T-helper 1 cell treated with Interleukin-12 subunit alpha and Interleukin-12 subunit beta and Interleukin-4 antibody, amounts not matched to agents 30 μg/mL and 1 μg/mL, for 36 hours (primary cell): ENCODE data around the gene NAALADL2.
"Not testable (repeated sequence)": the region's sequence is repeated elsewhere in the genome, so short reads cannot be mapped to it uniquely, and the experiment has no call there.

Source experiments
- H3K27ac Mint-ChIP-seq: one replicate; pipeline ENCODE4 v1.8.0; 2021; ENCODE audit warnings: mild to moderate bottlenecking, mixed read lengths
- H3K27me3 Mint-ChIP-seq: one replicate; pipeline ENCODE4 v1.8.0; 2021; ENCODE audit warnings: low read depth, mixed read lengths
- H3K36me3 Mint-ChIP-seq: one replicate; pipeline ENCODE4 v1.8.0; 2021; ENCODE audit warnings: low read depth, mixed read lengths
- H3K4me1 Mint-ChIP-seq: one replicate; pipeline ENCODE4 v1.8.0; 2021; ENCODE audit warnings: low read depth, mixed read lengths
- H3K4me3 Mint-ChIP-seq: one replicate; pipeline ENCODE4 v1.8.0; 2021; ENCODE audit warnings: mild to moderate bottlenecking, moderate library complexity, mixed read lengths
- H3K9me3 Mint-ChIP-seq: one replicate; pipeline ENCODE4 v1.8.0; 2021; ENCODE audit warnings: mixed read lengths

The NAALADL2 gene

DNA sequence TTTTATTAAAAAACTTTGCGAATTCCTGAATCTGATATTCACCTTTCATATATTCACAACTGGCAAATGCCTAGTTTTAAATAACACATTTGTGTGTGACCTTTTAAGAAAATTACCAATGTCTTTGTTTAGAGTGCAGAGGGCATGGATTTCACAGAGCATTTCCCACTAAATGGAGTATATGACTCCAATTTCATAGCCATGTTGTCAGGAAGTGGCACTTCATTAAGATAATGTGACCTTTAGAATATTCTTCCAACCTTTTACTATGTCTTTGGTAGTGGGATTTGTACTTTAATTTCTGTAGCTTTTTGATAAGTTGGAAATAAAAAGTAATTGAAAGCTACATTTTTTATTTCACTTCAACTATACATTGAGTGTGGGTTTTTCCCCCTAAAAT is 188.7 kb downstream of the NAALADL2 start:
- H3K4me3 Mint-ChIP-seq: no peak overlapping the region
- H3K9me3 Mint-ChIP-seq: peaks cover 4% of the 10 kb centered on the region
- H3K36me3 Mint-ChIP-seq: no peaks in the 10 kb centered on the region
- H3K27me3 Mint-ChIP-seq: no peaks in the 10 kb centered on the region
- no peaks in the 10 kb centered on the region for H3K4me1 Mint-ChIP-seq
- H3K27ac Mint-ChIP-seq: no peak overlapping the region

GRCh38 chr3:175057401-175057800 is 198.3 kb downstream of the NAALADL2 start:
- Mint-ChIP-seq H3K4me1 (no peaks in the 10 kb centered on the region), H3K27me3 (no peaks in the 10 kb centered on the region), H3K27ac (no peak overlapping the region), H3K4me3 (no peak overlapping the region), H3K9me3 (peaks cover 19% of the 10 kb centered on the region), H3K36me3 (no peaks in the 10 kb centered on the region)

- Mint-ChIP-seq H3K27ac (no peak overlapping the region), H3K9me3 (peaks cover 17% of the 10 kb centered on the region), H3K4me1 (no peaks in the 10 kb centered on the region), H3K4me3 (no peak overlapping the region), H3K36me3 (no peaks in the 10 kb centered on the region), H3K27me3 (no peaks in the 10 kb centered on the region)
Observed at GRCh38 chr3:175059788-175060187, 200.7 kb downstream of the NAALADL2 start.

GRCh38 chr3:175065497-175065896 is 206.4 kb downstream of the NAALADL2 start:
- H3K36me3 Mint-ChIP-seq: no peaks in the 10 kb centered on the region
- peaks cover 4% of the 10 kb centered on the region for H3K9me3 Mint-ChIP-seq
- H3K4me1 Mint-ChIP-seq: no peaks in the 10 kb centered on the region
- no peak overlapping the region for H3K4me3 Mint-ChIP-seq
- H3K27me3 Mint-ChIP-seq: no peaks in the 10 kb centered on the region
- no peak overlapping the region for H3K27ac Mint-ChIP-seq

DNA sequence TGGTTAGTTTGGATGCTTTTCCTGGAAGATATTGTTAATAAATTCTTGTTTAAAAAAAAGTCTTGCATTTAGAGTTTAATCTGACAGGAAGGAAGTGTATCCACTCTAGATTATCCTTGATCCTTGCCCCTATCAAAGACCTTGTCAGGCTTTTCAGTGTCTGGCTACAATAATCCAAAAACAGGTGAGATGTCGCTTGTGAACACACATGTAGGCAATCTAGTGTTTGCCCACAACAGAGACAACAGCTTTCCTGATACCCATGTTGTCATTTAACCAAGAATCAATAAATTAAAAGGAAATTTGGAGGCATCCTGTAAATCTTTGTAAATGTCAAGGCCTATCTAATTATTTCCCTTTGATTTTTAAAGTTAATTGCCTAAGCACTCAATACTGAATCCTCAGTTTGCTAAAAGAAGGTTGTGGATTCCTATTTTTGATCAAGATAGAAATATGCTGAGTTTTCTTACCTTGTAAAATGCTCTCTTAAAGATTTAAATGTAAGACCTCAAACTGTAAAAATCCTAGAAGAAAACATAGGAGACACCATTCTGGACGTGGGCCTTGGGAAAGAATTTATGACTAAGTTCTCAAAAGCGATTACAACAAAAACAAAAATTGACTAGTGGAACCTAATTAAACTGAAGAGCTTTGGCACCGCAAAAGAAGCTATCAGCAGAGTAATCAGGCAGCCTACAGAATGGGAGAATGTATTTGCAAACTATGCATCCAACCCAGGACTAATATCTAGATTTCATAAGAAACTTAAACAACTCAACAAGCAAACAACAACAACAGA is 207.7 kb downstream of the NAALADL2 start:
- H3K4me1 Mint-ChIP-seq: no peaks in the 10 kb centered on the region
- H3K4me3 Mint-ChIP-seq: no peak overlapping the region
- H3K9me3 Mint-ChIP-seq: peaks cover 4% of the 10 kb centered on the region
- no peaks in the 10 kb centered on the region for H3K27me3 Mint-ChIP-seq
- no peak overlapping the region for H3K27ac Mint-ChIP-seq
- no peaks in the 10 kb centered on the region for H3K36me3 Mint-ChIP-seq

GRCh38 chr3:175068587-175068986 is 209.5 kb downstream of the NAALADL2 start:
- Mint-ChIP-seq H3K36me3 (no peaks in the 10 kb centered on the region), H3K27ac (no peak overlapping the region), H3K4me3 (no peak overlapping the region), H3K4me1 (no peaks in the 10 kb centered on the region), H3K27me3 (no peaks in the 10 kb centered on the region), H3K9me3 (peaks cover 4% of the 10 kb centered on the region)

DNA sequence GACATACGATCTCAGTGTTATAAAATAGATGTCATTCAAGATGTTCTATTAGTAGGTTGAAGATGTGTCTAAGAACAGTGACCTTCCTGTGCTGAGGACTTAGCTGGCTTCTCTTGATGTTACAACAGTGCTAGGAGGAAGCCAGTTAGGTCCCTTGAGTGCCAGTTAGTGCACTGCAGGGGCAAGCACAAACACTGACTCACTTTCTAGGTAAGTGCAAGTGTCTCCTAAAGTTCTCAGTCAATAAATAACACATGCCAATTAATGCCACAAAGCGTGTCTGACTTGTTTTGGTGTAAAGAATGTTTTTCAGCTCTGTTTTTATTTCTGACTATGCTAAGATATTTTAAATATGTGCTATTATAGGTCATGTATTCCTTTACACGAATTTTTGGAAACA is 211.8 kb downstream of the NAALADL2 start:
- no peaks in the 10 kb centered on the region for H3K27me3 Mint-ChIP-seq
- H3K4me1 Mint-ChIP-seq: no peaks in the 10 kb centered on the region
- no peak overlapping the region for H3K27ac Mint-ChIP-seq
- H3K9me3 Mint-ChIP-seq: peaks cover 4% of the 10 kb centered on the region
- no peak overlapping the region for H3K4me3 Mint-ChIP-seq
- no peaks in the 10 kb centered on the region for H3K36me3 Mint-ChIP-seq

DNA sequence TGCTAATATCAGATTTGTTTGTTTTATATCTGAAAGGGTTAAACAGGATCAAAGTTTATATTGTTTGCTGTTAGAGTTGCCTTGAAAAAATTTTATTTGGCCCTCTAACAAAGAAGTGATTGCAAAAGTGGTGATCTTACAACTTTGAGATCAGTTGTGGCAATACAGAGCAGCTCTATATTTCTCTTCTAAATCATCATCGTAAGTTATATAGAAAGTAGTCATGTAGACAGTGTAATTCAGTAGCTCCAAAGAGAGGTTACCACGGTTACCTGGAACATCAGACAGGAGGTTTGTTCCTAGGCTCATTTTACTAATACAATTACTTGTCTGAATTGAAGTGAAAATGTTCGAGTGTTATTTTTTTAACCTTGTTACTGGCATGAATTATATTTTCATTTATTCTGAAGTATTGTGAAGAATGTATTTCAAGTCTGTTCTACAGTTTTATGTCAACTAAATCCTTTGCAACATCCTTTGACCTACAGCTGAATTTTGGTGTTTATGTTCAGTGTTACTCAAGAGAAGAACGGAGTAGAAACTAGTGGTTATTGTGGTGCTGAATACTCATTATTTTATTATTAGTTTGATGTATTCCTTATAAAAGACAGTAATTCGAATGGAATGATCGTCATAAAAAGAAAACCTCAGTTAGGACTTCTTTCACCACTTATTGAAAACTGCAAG is 214.2 kb downstream of the NAALADL2 start:
- Mint-ChIP-seq H3K27me3 (no peaks in the 10 kb centered on the region), H3K4me1 (no peaks in the 10 kb centered on the region), H3K27ac (no peak overlapping the region), H3K36me3 (no peaks in the 10 kb centered on the region), H3K9me3 (no peaks in the 10 kb centered on the region), H3K4me3 (no peak overlapping the region)

- H3K9me3 Mint-ChIP-seq: no peaks in the 10 kb centered on the region
- H3K27ac Mint-ChIP-seq: no peak overlapping the region
- H3K36me3 Mint-ChIP-seq: no peaks in the 10 kb centered on the region
- no peaks in the 10 kb centered on the region for H3K27me3 Mint-ChIP-seq
- no peaks in the 10 kb centered on the region for H3K4me1 Mint-ChIP-seq
- no peak overlapping the region for H3K4me3 Mint-ChIP-seq
Observed at GRCh38 chr3:175075269-175075668, 216.1 kb downstream of the NAALADL2 start.

- no peaks in the 10 kb centered on the region for H3K36me3 Mint-ChIP-seq
- H3K4me3 Mint-ChIP-seq: no peak overlapping the region
- no peaks in the 10 kb centered on the region for H3K4me1 Mint-ChIP-seq
- H3K27ac Mint-ChIP-seq: no peak overlapping the region
- H3K9me3 Mint-ChIP-seq: no peaks in the 10 kb centered on the region
- H3K27me3 Mint-ChIP-seq: no peaks in the 10 kb centered on the region
Observed at GRCh38 chr3:175077216-175077615, 218.1 kb downstream of the NAALADL2 start.

GRCh38 chr3:175082631-175083030 is 223.5 kb downstream of the NAALADL2 start:
- H3K9me3 Mint-ChIP-seq: no peaks in the 10 kb centered on the region
- no peak overlapping the region for H3K4me3 Mint-ChIP-seq
- H3K4me1 Mint-ChIP-seq: no peaks in the 10 kb centered on the region
- no peak overlapping the region for H3K27ac Mint-ChIP-seq
- H3K36me3 Mint-ChIP-seq: no peaks in the 10 kb centered on the region
- H3K27me3 Mint-ChIP-seq: no peaks in the 10 kb centered on the region

DNA sequence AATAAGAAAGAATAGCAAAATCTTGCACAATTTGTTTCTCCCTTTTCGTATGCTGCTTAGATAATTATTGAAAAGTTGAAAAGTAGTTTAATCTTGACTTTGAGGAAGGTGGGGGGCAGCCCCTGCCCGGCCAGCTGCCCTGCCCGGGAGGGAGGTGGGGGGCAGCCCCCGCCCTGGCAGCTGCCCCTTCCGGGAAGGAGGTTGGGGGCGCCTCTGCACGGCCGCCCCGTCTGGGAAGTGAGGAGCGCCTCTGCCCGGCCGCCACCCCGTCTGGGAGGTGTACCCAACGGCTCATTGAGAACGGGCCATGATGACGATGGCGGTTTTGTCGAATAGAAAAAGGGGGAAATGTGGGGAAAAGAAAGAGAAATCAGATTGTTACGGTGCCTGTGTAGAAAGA is 228.0 kb downstream of the NAALADL2 start:
- not testable (repeated sequence) for H3K27me3 Mint-ChIP-seq, H3K27ac Mint-ChIP-seq, H3K4me3 Mint-ChIP-seq, H3K9me3 Mint-ChIP-seq, H3K36me3 Mint-ChIP-seq, H3K4me1 Mint-ChIP-seq

DNA sequence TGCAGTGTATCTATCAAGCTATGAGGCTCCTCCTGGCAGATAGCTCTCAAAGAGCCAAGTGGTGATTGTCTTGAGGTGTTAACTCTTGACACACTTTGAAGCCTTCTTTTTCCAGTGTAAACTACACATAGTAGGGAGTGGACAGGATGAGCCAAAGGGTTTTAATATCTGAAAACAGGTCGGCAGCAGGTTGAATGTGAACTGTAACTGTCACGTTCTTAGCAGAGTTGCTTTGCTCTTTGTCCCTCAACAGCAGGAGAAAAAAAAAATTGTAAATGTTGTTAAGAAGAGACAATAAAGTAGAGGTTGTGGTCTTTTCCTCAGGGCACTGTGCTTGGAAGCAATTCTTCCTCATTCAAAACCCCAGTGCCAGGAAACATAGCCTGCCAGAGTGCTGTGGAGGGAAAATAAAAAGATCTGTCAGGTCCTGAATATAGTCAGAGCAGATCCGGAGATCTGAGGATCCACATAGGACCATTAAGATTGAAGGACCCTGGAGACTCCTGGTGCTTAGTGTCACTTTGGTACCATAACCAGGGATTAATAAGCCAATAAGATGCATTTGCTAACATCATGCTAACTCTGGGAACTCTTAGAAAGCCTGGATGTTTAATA is 229.7 kb downstream of the NAALADL2 start:
- Mint-ChIP-seq H3K9me3 (no peaks in the 10 kb centered on the region), H3K27ac (no peak overlapping the region), H3K27me3 (no peaks in the 10 kb centered on the region), H3K4me3 (no peak overlapping the region), H3K4me1 (no peaks in the 10 kb centered on the region), H3K36me3 (no peaks in the 10 kb centered on the region)

DNA sequence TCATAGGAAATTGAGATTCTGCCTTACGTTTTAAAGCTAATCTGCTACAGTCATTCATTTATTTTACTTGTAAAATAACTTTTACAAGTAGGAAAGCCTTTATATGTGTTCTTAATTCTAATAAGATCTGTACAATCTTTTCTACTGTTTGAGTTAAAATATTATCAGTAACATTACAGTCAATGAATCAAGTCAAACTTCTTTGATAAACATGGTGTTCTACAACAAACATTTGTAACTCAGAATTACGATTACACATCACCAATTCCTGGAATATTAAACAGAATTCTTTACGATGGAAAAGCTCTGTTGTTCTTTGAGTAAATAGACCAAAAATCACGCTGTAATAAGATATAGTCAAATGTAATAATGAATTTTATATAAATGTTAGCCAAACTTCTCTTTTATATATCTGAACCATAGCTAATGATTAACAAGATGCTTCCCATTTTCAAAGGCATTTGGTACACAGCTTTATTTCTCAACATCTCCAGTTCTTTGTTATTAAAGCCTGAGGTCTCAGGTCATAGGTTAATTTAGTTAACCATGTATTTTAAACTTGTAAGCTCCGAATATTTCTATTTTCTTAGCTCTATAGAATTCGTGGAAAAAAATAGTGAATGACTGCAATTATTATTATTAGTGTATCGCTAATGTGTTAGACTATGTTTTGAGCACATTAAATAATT is 232.4 kb downstream of the NAALADL2 start:
- Mint-ChIP-seq H3K4me3 (no peak overlapping the region), H3K9me3 (no peaks in the 10 kb centered on the region), H3K4me1 (no peaks in the 10 kb centered on the region), H3K27me3 (no peaks in the 10 kb centered on the region), H3K36me3 (no peaks in the 10 kb centered on the region), H3K27ac (no peak overlapping the region)
